T-cell (primary cell): Measurements from ENCODE around the gene SCLT1. TPM values are rescaled to one million over a fixed set of nuclear protein-coding genes. Genes with fewer than 3 reads are reported as not detected.

Experiments used
- ATAC-seq, 4 experiments: fragments of 200-7000 bp in 3 of 4; fragments of 150-1000 bp in 1 of 4; cut with Tn5 transposase; replicated peaks in 1 of 4; 1 replicate in 3 of 4; 2 replicates in 1 of 4; pipeline ENCODE4 v1.10.0; 2021; ENCODE audit warnings: moderate library complexity in 3 of 4, mild to moderate bottlenecking in 2 of 4, moderate number of reproducible peaks in 1 of 4
- CTCF ChIA-PET, 2 donors: fragments of 300-600 bp; sonication (Branson Sonifier 250); formaldehyde crosslinking; loops; one replicate each; lab custom pipeline; 2022; ENCODE audit warnings: antibody characterized with exemption in 2 of 2; lab: Charles Lee
- POLR2A ChIA-PET, 2 donors: fragments of 300-600 bp; sonication (Branson Sonifier 250); formaldehyde crosslinking; loops; one replicate each; lab custom pipeline; 2022; ENCODE audit warnings: antibody characterized with exemption in 2 of 2; lab: Charles Lee
- DNase-seq, 35 experiments: peaks; one replicate each; pipeline versions ENCODE4 v3.0.0 to v3.0.0-alpha.2; 2013 to 2023
- H3K27ac ChIP-seq: one replicate; pipeline ENCODE4 v1.5.1; 2013; ENCODE audit warnings: low read length
- H3K27me3 ChIP-seq, 2 experiments: replicated peaks in 1 of 2; 1 replicate in 1 of 2; 2 replicates in 1 of 2; pipeline versions ENCODE4 v1.6.1 to v1.7.0; 2013; ENCODE audit warnings: low read length in 1 of 2, mixed read lengths in 1 of 2; ENCODE audit not compliant: control insufficient read depth in 2 of 2, insufficient read depth in 2 of 2; ENCODE audit errors: extremely low read depth in 1 of 2
- H3K36me3 ChIP-seq, 2 donors: 1 replicate in 1 of 2; 2 replicates in 1 of 2; pipeline versions ENCODE4 v1.6.1 to v1.7.0; 2013; ENCODE audit warnings: low read length in 1 of 2; ENCODE audit not compliant: control insufficient read depth in 2 of 2, insufficient read depth in 1 of 2; ENCODE audit errors: extremely low read depth in 1 of 2
- H3K4me1 ChIP-seq, 2 experiments: 1 replicate in 1 of 2; 2 replicates in 1 of 2; pipeline versions ENCODE4 v1.6.1 to v1.7.0; 2013; ENCODE audit warnings: low read length in 2 of 2, mixed read lengths in 1 of 2; ENCODE audit not compliant: insufficient read depth in 2 of 2, control insufficient read depth in 1 of 2; ENCODE audit errors: extremely low read depth in 1 of 2
- H3K4me3 ChIP-seq, 2 donors: 1 replicate in 1 of 2; 2 replicates in 1 of 2; pipeline versions ENCODE4 v1.5.1 to v1.7.0; 2013; ENCODE audit warnings: mild to moderate bottlenecking in 2 of 2, low read length in 1 of 2, moderate library complexity in 1 of 2; ENCODE audit not compliant: control insufficient read depth in 1 of 2; ENCODE audit errors: extremely low read depth in 1 of 2
- H3K9me3 ChIP-seq: 2 replicates; pipeline ENCODE4 v1.7.0; 2013
- H3K27ac Mint-ChIP-seq, 2 donors: one replicate each; pipeline ENCODE4 v1.8.0; 2020 to 2021; ENCODE audit warnings: mild to moderate bottlenecking in 2 of 2, mixed read lengths in 2 of 2
- H3K27me3 Mint-ChIP-seq, 2 donors: one replicate each; pipeline ENCODE4 v1.8.0; 2021 to 2022; ENCODE audit warnings: mixed read lengths in 2 of 2
- H3K36me3 Mint-ChIP-seq: one replicate; pipeline ENCODE4 v1.8.0; 2021; ENCODE audit warnings: mixed read lengths
- H3K4me1 Mint-ChIP-seq, 3 donors: one replicate each; pipeline ENCODE4 v1.8.0; 2020 to 2022; ENCODE audit warnings: mixed read lengths in 3 of 3, mild to moderate bottlenecking in 1 of 3
- H3K4me3 Mint-ChIP-seq, 3 donors: one replicate each; pipeline ENCODE4 v1.8.0; 2020 to 2022; ENCODE audit warnings: mild to moderate bottlenecking in 3 of 3, mixed read lengths in 3 of 3, moderate library complexity in 3 of 3
- H3K9me3 Mint-ChIP-seq, 3 donors: one replicate each; pipeline ENCODE4 v1.8.0; 2020 to 2022; ENCODE audit warnings: mixed read lengths in 3 of 3
- WGBS: methylation state at CpG from one replicate; pipeline ENCODE4 v1.1.5; 2013; ENCODE audit warnings: missing lambda C conversion rate; ENCODE audit not compliant: insufficient coverage; 5-methylcytosine and 5-hydroxymethylcytosine counted together
- total RNA-seq, 35 experiments: library from RNA in 6 of 35; stranded (reverse) in 6 of 35; fragments of 120-200 nt in 1 of 35; gene quantifications; one replicate each; pipeline versions ENCODE4 v1.2.1 to v1.2.4 and lab custom pipeline; 2013 to 2026

The SCLT1 gene
- total RNA-seq, 5 donors from 2014 or later (not counting 1 experiment from before 2014, with no cell fraction given), result 16.2 to 25.8 (median 20.2) TPM

GRCh38 chr4:129109965-129110824 is 16.9 kb upstream of the SCLT1 start:
- Histone ChIP-seq H3K36me3 (peaks cover 2 to 12% of the 10 kb centered on the region in 2 donors), H3K4me3 (no peak overlapping the region), H3K27ac (no peak overlapping the region), H3K27me3 (no peaks in the 10 kb centered on the region), H3K4me1 (no peaks in the 10 kb centered on the region), H3K9me3 (no peaks in the 10 kb centered on the region)
- Mint-ChIP-seq H3K27ac (no peak overlapping the region), H3K4me1 (no peaks in the 10 kb centered on the region), H3K27me3 (no peaks in the 10 kb centered on the region), H3K4me3 (no peak overlapping the region), H3K36me3 (peaks cover 31% of the 10 kb centered on the region), H3K9me3 (no peaks in the 10 kb centered on the region)
- 88% methylated on average over 1 of the region's 3 CpGs for WGBS
- POLR2A ChIA-PET, result interaction anchor here (0.5 to 0.7 kb wide), 2 partner anchors 184 to 590 kb away, joined by 4 read pairs; no protein-coding TSS in a partner anchor
- CTCF ChIA-PET, result no interaction called here
- DNase-seq, result no peak
- no peak for ATAC-seq

GRCh38 chr4:129098531-129099001 is 5.2 kb upstream of the SCLT1 start:
- Mint-ChIP-seq H3K27ac (no peak overlapping the region), H3K4me1 (peaks cover 23 to 32% (median 32%) of the 10 kb centered on the region in 3 donors), H3K4me3 (no peak overlapping the region), H3K36me3 (peaks cover 5% of the 10 kb centered on the region), H3K9me3 (no peaks in the 10 kb centered on the region), H3K27me3 (no peaks in the 10 kb centered on the region)
- ChIA-PET CTCF (no interaction called here), POLR2A (no interaction called here)
- Histone ChIP-seq H3K9me3 (no peaks in the 10 kb centered on the region), H3K27ac (no peak overlapping the region), H3K36me3 (peaks cover 0 to 2% of the 10 kb centered on the region in 2 donors), H3K4me3 (no peak overlapping the region), H3K27me3 (no peaks in the 10 kb centered on the region), H3K4me1 (peaks cover 0 to 14% of the 10 kb centered on the region in 2 experiments)
- ATAC-seq (no peak), DNase-seq (no peak)

GRCh38 chr4:129095811-129096454 is 2.6 kb upstream of the SCLT1 start, which contains the start of gene C4orf33:
C4orf33 (plus strand) TSS chr4:129096152; CDS start chr4:129102611, 6,459 bp downstream.
- Mint-ChIP-seq H3K4me1 (peaks cover 26 to 34% (median 33%) of the 10 kb centered on the region in 3 donors), H3K27me3 (no peaks in the 10 kb centered on the region), H3K9me3 (no peaks in the 10 kb centered on the region), H3K4me3 (peak within 1 kb of the TSS in 2 of 3 donors; percentile 88 to 96), H3K27ac (peak within 1 kb of the TSS; percentile 87 to 95), H3K36me3 (no peaks in the 10 kb centered on the region)
- DNase-seq (peak; percentile 37 to 84 (median 67)), ATAC-seq (peak; percentile 38 to 59 (median 53))
- Histone ChIP-seq H3K27me3 (no peaks in the 10 kb centered on the region), H3K9me3 (no peaks in the 10 kb centered on the region), H3K4me1 (peaks cover 10 to 28% of the 10 kb centered on the region in 2 experiments), H3K36me3 (no peaks in the 10 kb centered on the region), H3K27ac (peak within 1 kb of the TSS; percentile 72), H3K4me3 (peak within 1 kb of the TSS; percentile 74 to 94)
- CTCF ChIA-PET, result no interaction called here
- WGBS, result 0% methylated on average over 1 of the region's 14 CpGs
- POLR2A ChIA-PET, result interaction anchor here in 1 of 2 donors (0.6 to 1.1 kb wide), 2 partner anchors 284 to 817 kb away, joined by 3 read pairs; no protein-coding TSS in a partner anchor

GRCh38 chr4:129094347-129094746 is 1.0 kb upstream of the SCLT1 start:
- peaks cover 31 to 38% (median 37%) of the 10 kb centered on the region in 3 donors for H3K4me1 Mint-ChIP-seq
- no peak for DNase-seq
- H3K4me3 Mint-ChIP-seq, result peak overlapping the region in 1 of 3 donors; percentile 21
- no peaks in the 10 kb centered on the region for H3K27me3 Mint-ChIP-seq
- ATAC-seq, result no peak
- no peak overlapping the region for H3K4me3 ChIP-seq
- H3K4me1 ChIP-seq, result peaks cover 13 to 37% of the 10 kb centered on the region in 2 experiments
- no peaks in the 10 kb centered on the region for H3K36me3 Mint-ChIP-seq
- peak overlapping the region in 1 of 2 donors; percentile 42 for H3K27ac Mint-ChIP-seq
- CTCF ChIA-PET, result interaction anchor here in 1 of 2 donors (0.9 kb wide), 1 partner anchor 18 kb away, joined by 3 read pairs; no protein-coding TSS in a partner anchor
- no peaks in the 10 kb centered on the region for H3K9me3 Mint-ChIP-seq
- no peaks in the 10 kb centered on the region for H3K36me3 ChIP-seq
- peak overlapping the region; percentile 94 for H3K27ac ChIP-seq
- no CpG with 5 or more reads among the region's 3 CpGs for WGBS
- POLR2A ChIA-PET, result interaction anchor here (0.7 to 1.9 kb wide), 4 partner anchors 18 to 1214 kb away, joined by 3 to 8 read pairs (median 3); partner anchors contain the start of genes PGRMC2 (in 1 of the 2) and PLK4 (in 1 of the 2)
- no peaks in the 10 kb centered on the region for H3K9me3 ChIP-seq
- no peaks in the 10 kb centered on the region for H3K27me3 ChIP-seq

- peak overlapping the region; percentile 94 for H3K27ac ChIP-seq
- no peaks in the 10 kb centered on the region for H3K36me3 ChIP-seq
- H3K4me1 Mint-ChIP-seq, result peaks cover 46 to 50% (median 49%) of the 10 kb centered on the region in 3 donors
- H3K27me3 Mint-ChIP-seq, result no peaks in the 10 kb centered on the region
- DNase-seq (no peak), ATAC-seq (no peak)
- no peak overlapping the region for H3K27ac Mint-ChIP-seq
- H3K4me1 ChIP-seq, result peaks cover 13 to 37% of the 10 kb centered on the region in 2 experiments
- ChIA-PET POLR2A (interaction anchor here (0.6 to 2.0 kb wide), 8 partner anchors 9 to 1127 kb away, joined by 3 to 9 read pairs (median 4); partner anchors contain the start of genes ABHD18 (in 1 of the 2), MFSD8 (in 1 of the 2) and PGRMC2 (in 1 of the 2)), CTCF (interaction anchor here in 1 of 2 donors (1.1 to 1.2 kb wide), 2 partner anchors 8 to 10 kb away, joined by 3 to 4 read pairs; no protein-coding TSS in a partner anchor)
- no peaks in the 10 kb centered on the region for H3K27me3 ChIP-seq
- no peak overlapping the region for H3K4me3 Mint-ChIP-seq
- no peaks in the 10 kb centered on the region for H3K9me3 ChIP-seq
- no peaks in the 10 kb centered on the region for H3K9me3 Mint-ChIP-seq
- H3K36me3 Mint-ChIP-seq, result no peaks in the 10 kb centered on the region
- peak overlapping the region; percentile 70 to 92 for H3K4me3 ChIP-seq
- WGBS, result 1% methylated on average over 9 of the region's 11 CpGs
Measured at GRCh38 chr4:129092631-129093190, 628 bp downstream of the SCLT1 start.
